Measurements from ENCODE around the gene BMP4. TPM values are rescaled to one million over a fixed set of nuclear protein-coding genes. Genes with fewer than 3 reads are reported as not detected.

Gene BMP4
- total and polyA plus RNA-seq, 2 of the 13 experiments (the other 11 are each of a cell fraction or from before 2014, with no cell fraction given): 56.4 to 169 TPM

DNA sequence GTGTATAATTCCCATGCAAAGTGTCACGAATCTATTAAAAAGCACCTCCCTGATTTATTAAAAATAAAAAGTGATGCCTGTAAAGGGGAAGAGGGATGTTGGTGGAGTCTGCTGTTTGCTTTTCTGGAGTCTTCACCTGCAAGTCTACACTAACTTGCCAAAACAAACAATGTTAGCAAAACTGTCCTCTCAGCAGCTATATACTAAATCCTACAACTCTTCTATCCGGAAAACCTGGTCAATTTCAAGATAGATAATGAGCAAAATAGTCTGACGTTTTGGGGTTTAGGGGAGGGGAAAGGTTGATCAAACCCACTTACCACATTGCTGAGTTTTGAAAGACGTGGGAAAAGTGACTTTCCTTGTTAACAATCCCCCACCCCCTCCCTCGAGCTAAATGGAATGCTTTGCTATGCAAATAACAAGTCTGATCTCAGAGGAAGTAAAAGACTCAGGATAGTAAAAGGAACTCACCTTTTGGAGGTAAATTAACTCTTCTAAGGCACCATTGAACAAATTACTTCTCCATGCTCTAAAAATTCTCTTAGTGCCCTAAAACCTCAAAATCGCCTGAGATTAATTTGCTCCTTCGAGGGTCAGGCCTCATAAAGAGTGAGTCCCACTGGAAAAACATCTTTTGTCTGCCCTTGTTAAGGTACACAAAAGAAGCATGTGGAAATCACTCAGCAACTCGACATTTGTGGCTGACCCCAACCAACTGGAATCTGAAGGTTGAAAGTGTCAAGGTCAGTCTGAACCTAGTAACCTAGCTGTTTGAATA lies 13.5 kb downstream of the BMP4 start (continued):
- TF ChIP-seq CREM (IDR thresholded peaks at IDR 0.05) (peak; percentile 29; the same call in 1 of the 2 replicates), CREM (CRISPR knock-in tag; IDR thresholded peaks at IDR 0.05) (no peak), REPIN1 (CRISPR knock-in tag; IDR thresholded peaks at IDR 0.05; ENCODE audit: borderline replicate concordance, low read depth) (0 out of 2 replicates have a peak, but pooled peaks have one; percentile 48), ZNF12 (CRISPR knock-in tag; IDR thresholded peaks at IDR 0.05) (0 out of 2 replicates have a peak, but pooled peaks have one; percentile 1), ZNF788 (CRISPR knock-in tag; IDR thresholded peaks at IDR 0.05; ENCODE audit: borderline replicate concordance) (no peak), HNF4G (IDR thresholded peaks at IDR 0.05; ENCODE audit: borderline replicate concordance, low read depth, low read length) (peak; percentile 34; the same call in 1 of the 2 replicates), HNF4G (CRISPR knock-in tag; IDR thresholded peaks at IDR 0.05; ENCODE audit: borderline replicate concordance, low read depth) (no peak), NR2F6 (IDR thresholded peaks at IDR 0.05) (peak; percentile 96), NR2F6 (CRISPR knock-in tag; IDR thresholded peaks at IDR 0.05) (peak; percentile 96), FOSL2 (CRISPR knock-in tag; IDR thresholded peaks at IDR 0.05) (peak; percentile 77), ZSCAN12 (CRISPR knock-in tag; IDR thresholded peaks at IDR 0.05) (no peak), ZFX (CRISPR knock-in tag; IDR thresholded peaks at IDR 0.05; ENCODE audit: low read depth) (peak; percentile 13; the same call in 1 of the 2 replicates), ZNF629 (CRISPR knock-in tag; conservative IDR thresholded peaks at IDR 0.05) (no peak), FOXK1 (CRISPR knock-in tag; IDR thresholded peaks at IDR 0.05; ENCODE audit: borderline replicate concordance, low read depth) (peak; percentile 34; the same call in 1 of the 2 replicates), RBM22 (optimal IDR thresholded peaks at IDR 0.05; ENCODE audit: low read length) (no peak), TEAD2 (CRISPR knock-in tag; IDR thresholded peaks at IDR 0.05) (no peak)
- TF ChIP-seq, protein P1, sequence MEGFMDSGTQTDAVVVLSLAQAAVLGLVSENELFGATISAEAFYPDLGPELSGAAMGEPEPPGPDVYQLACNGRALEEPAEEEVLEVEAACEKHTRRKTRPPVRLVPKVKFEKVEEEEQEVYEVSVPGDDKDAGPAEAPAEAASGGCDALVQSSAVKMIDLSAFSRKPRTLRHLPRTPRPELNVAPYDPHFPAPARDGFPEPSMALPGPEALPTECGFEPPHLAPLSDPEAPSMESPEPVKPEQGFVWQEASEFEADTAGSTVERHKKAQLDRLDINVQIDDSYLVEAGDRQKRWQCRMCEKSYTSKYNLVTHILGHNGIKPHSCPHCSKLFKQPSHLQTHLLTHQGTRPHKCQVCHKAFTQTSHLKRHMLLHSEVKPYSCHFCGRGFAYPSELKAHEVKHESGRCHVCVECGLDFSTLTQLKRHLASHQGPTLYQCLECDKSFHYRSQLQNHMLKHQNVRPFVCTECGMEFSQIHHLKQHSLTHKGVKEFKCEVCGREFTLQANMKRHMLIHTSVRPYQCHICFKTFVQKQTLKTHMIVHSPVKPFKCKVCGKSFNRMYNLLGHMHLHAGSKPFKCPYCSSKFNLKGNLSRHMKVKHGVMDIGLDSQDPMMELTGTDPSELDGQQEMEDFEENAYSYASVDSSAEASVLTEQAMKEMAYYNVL (CRISPR knock-in tag; IDR thresholded peaks at IDR 0.05; ENCODE audit: borderline replicate concordance): 0 out of 2 replicates have a peak, but pooled peaks have one; percentile 13
- TF ChIP-seq, protein P2, sequence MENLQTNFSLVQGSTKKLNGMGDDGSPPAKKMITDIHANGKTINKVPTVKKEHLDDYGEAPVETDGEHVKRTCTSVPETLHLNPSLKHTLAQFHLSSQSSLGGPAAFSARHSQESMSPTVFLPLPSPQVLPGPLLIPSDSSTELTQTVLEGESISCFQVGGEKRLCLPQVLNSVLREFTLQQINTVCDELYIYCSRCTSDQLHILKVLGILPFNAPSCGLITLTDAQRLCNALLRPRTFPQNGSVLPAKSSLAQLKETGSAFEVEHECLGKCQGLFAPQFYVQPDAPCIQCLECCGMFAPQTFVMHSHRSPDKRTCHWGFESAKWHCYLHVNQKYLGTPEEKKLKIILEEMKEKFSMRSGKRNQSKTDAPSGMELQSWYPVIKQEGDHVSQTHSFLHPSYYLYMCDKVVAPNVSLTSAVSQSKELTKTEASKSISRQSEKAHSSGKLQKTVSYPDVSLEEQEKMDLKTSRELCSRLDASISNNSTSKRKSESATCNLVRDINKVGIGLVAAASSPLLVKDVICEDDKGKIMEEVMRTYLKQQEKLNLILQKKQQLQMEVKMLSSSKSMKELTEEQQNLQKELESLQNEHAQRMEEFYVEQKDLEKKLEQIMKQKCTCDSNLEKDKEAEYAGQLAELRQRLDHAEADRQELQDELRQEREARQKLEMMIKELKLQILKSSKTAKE (CRISPR knock-in tag; IDR thresholded peaks at IDR 0.05; ENCODE audit: borderline replicate concordance): peak; percentile 64; the same call in 1 of the 2 replicates
- TF ChIP-seq, protein P3, sequence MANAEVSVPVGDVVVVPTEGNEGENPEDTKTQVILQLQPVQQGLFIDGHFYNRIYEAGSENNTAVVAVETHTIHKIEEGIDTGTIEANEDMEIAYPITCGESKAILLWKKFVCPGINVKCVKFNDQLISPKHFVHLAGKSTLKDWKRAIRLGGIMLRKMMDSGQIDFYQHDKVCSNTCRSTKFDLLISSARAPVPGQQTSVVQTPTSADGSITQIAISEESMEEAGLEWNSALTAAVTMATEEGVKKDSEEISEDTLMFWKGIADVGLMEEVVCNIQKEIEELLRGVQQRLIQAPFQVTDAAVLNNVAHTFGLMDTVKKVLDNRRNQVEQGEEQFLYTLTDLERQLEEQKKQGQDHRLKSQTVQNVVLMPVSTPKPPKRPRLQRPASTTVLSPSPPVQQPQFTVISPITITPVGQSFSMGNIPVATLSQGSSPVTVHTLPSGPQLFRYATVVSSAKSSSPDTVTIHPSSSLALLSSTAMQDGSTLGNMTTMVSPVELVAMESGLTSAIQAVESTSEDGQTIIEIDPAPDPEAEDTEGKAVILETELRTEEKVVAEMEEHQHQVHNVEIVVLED (CRISPR knock-in tag; IDR thresholded peaks at IDR 0.05; ENCODE audit: borderline replicate concordance): no peak; the same call in 1 of the 2 replicates
- TF ChIP-seq, protein P4, sequence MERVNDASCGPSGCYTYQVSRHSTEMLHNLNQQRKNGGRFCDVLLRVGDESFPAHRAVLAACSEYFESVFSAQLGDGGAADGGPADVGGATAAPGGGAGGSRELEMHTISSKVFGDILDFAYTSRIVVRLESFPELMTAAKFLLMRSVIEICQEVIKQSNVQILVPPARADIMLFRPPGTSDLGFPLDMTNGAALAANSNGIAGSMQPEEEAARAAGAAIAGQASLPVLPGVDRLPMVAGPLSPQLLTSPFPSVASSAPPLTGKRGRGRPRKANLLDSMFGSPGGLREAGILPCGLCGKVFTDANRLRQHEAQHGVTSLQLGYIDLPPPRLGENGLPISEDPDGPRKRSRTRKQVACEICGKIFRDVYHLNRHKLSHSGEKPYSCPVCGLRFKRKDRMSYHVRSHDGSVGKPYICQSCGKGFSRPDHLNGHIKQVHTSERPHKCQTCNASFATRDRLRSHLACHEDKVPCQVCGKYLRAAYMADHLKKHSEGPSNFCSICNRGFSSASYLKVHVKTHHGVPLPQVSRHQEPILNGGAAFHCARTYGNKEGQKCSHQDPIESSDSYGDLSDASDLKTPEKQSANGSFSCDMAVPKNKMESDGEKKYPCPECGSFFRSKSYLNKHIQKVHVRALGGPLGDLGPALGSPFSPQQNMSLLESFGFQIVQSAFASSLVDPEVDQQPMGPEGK (CRISPR knock-in tag; IDR thresholded peaks at IDR 0.05): peak; percentile 33; the same call in 1 of the 2 replicates

Measured in HepG2 (cell line).